HG03097 (cell line): ENCODE results near the gene PMM2.
"Not testable (repeated sequence)": the region's sequence is repeated elsewhere in the genome, so short reads cannot be mapped to it uniquely, and the experiment has no call there.

Experiments
- ATAC-seq: cut with Tn5 transposase; IDR thresholded peaks from one replicate; pipeline ENCODE4 v1.9.1; 2021; ENCODE audit not compliant: unreplicated experiment, low FRiP score

PMM2 gene

DNA sequence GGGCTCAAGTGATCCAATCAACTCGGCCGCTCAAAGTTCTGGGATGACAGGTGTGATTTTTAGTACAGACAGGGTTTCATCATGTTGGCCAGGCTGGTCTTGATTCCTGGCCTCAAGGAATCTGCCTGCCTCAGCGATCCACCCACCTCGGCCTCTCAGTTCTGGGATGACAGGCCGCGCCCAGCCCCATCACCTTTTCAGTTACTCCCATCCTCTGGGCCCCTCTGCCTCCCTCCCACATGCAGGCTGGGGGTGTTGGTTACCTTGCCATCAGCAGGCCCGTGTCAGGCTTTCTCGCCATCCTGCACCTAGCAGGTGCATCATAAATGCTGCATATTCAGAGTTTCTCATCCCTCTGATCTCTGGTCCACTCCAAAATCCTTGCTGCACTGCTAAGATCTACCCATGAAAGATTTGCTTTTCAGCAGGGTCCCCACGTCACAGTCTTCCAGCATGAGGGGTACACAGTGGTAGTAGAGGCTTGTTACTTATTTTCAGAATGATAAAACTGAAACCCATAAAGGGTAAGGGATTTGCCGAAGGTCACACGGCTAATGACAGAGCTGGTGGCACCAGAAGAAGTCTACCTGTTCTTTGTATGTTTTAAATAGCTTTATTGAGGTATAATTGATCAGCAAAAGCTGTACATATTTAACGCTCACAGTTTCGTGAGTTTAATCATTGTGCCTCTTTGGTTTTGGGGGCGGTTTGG, 16.6 kb downstream of the PMM2 start:
- no peak for ATAC-seq

DNA sequence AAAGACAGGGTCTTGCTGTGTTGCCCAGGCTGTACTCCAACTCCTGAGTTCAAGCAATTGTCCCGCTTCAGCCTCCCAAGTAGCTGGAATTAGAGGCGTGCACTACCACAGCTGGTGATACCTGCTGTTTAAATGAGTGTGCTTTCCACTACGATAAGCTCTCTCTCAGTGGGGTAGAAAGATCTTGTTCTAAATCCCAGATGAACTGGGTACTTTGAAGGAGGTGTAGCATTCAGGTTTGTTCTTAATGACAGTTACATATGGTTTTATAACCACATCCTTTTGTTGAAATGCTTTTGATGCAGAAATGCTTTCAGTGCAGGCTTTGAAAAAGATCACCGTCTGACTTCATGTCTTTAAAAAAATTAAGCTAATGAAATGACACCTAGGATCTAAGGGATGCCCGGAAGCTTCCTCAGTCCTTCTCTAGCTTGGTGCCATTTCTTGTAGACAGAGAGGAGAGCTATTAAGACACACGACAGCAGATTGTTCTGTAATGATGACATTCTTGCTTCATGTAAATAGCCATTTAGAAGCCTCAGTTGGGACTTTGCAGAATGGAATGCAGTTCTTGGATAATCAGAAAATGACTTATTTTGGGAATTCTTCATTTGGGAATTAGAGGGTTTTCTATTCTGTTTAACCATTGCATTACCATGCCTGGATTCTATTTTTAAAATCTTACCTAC, 19.5 kb downstream of the PMM2 start:
- no peak for ATAC-seq

DNA sequence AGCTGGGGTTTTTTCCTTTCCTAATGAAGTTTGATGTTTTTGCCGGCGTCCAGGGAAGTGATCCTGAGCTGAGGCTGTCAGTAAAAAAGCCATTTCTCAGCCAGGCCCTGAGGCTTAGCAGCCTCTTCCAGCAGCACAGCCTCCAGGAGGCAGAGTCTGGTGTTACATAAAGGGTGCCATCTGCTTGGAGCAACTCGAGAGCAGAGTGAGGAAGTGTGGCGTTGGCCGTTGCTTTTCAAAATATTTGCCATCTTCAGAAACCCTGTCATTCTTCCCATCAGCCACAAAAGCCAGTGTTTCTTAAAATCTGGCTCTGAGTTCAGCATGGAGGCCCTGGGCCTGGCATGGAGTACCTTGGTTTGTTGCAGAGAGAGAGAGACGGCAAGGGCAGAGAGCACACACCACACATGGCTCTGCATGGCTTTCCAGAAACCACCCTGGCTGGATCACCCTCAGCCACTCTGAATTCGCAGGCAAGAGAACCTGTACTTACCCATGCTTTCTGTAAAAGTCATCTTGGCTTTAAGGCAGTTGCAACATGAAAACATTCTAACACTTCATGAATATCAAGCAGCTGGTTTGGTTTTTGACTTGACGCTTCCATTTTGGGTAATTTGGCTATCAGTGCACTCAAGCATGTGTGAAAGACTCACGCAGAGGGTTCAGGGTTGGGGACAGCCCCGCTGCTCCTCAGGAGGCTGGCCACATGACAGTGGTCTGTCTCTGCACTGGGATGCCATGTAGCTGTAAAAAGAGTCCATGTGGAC, 21.0 kb downstream of the PMM2 start:
- no peak for ATAC-seq

DNA sequence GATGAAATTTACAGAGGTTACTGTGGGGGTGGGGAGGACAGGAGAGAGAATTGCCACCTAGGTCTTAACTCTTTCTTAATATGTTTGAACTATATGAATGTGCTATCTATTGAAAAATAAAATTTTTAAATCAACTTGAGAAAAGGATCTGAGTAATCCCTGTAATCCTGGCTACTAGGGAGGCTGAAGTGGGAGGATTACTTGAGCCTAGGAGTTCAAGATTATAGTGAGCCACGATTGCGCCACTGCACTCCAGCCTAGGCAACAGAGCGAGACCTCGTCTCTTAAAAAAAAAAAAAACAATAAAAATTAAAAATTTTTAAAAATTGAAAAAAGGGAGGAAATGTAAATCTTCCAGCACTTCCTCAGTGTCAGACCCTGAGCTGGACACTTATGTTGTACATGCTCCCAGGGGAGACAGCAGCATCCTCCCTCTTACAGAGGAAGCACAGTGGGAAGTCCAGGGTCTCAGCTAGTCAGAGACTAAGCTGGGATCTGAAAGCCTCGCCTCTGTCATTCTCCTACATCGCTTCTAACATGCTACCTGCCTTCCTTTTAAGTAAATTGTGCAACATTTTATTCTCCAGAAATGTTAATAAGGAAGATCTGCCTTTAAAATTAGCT, 21.9 kb downstream of the PMM2 start:
- ATAC-seq: no peak

DNA sequence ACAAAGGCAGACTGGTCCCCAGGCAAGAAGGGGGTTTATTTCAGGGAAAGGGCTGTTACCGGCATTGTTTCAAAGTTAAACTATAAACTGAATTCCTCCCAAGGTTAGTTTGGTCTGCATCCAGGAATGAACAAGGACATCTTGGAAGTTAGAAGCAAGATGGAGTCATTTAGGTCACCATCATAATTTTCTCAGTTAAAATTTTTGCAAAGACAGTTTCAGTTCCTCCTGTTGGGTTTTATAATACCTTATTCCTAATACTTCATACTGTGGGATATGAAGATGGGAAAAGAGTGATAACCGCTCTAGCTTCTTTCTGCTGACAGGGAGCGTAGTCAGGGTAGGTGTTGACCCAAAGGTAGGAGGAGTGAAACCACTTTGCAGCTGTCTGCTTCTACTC, 24.8 kb downstream of the PMM2 start:
- ATAC-seq: no peak

DNA sequence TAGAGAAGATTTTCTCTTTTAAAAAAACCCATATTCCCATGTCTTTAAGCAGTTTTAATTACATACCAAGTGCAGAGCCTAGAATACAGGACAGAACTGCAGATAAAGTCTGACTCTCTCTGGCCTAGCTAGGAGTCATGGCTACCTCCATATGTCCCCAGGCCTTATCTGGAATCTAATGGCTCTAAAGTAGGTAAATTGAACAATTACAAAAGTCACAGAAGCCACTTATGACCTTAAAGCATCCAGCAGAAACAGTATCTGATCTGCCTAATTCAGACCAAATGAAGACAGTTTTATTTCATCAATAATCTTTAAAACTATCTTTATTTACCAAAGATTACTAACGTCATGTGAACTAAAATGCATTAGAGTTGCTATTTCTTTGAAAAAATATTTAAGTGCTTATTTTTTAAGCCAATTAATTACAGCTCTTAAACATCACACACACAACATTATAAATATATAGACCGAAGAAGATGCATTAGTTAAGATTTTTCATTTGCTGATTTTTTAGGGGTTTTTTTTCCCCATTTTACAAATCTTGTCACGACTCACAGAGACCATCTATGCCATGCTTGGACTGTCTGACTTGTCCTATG, 28.7 kb downstream of the PMM2 start:
- ATAC-seq: no peak

DNA sequence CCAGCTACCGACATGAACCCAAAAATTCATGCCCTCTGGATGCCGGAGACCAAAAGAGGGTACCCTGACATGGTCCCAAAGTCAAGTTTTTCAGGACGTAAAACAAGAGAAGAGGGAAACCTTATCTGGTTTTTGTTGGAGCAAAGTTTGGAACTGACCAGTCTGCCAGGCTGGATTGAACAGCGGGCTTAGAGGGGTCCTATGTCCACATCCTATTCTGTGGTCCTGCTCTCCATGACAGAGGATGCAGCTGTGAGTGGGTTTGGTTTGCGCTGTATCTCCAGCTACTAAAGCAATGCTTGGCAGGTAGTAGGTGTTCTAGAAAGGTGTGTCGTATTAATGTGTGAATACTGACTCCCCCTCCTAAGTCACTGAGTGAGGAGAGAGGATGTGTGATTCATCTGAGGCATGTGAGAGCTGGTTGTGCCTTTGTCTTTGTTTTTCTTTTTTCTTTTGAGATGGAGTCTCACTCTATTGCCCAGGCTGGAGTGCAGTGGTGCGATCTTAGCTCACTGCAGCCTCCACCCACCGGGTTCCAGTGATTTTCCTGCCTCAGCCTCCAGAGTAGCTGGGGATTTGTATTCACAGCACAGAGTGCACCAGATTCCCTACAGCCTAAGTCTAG, 31.0 kb downstream of the PMM2 start:
- no peak for ATAC-seq

DNA sequence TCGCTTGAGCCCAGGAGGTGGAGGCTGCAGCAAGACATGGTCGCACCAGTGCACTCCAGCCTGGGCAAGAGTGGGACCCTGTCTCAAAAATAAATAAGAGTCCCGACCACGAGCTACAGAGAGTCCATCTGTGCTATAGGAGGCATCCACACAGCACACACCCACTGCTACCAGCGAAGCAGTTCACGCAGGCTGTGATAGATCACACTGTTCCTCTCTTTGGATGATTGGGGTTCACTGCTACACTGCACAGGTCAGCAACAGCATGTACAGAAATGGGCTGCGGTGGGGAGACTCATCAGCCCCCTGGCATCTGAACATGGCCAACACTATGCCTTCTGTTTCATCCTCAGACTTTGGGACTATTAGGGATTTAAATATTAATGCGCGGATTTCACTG, 33.8 kb downstream of the PMM2 start:
- no peak for ATAC-seq

DNA sequence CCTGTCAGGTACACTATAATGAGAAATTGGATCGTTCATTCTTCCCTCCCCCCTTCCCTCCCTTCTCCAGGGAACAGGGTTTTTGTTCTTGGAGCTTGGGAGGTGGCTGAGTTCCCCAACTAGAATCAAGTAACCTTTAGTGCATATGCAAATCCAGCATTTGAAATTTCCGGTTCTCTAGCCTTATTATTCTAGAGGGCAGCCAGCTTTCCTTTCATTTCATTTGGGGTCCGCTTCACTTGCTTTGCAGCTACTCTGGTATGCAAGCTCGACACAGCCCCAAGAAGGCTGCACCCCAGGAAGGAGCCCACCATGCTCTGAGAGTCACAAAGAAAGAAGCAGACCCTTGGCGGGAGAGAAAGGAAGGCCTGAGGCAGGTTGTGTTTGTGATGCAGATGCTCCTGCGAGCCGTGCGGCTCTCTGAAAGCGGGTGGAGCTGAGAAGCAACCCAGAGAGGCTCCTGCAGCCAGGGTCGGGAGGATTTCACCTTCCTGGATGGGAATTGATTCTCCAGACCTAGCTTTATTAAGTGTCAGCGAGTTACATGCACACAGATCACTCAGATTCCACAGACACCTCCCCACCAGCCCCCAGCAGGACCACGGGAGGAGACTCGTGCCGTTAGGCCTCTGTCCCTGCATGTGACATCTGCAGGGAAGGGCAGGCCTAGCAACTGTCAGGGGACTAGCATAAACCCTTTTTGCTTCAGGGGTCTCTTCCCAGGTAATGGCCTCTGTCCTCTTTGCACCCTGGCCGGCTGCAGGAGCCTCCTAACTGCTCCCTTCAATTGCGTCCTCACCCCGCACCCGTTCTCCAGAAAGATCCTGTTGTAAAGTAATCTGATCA, 34.5 kb downstream of the PMM2 start:
- no peak for ATAC-seq

DNA sequence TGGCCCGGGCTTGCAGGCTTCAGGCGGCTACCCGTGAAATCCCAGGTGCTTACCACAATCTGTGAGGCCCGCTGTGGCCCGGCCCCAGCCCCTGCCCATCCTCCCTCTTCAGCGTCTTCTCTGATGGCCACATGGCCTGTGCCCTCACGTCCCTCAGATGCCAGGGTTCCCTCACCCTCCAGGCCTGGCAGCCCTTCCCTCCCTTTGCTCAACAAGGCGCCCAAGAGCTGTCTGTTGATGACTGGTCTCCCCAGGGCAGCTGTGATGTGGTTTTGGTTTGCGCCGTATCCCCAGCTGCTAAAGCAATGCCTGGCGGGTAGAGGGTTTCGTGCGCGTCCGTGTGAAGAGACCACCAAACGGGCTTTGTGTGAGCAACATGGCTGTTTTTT, 35.1 kb downstream of the PMM2 start:
- ATAC-seq: no peak

DNA sequence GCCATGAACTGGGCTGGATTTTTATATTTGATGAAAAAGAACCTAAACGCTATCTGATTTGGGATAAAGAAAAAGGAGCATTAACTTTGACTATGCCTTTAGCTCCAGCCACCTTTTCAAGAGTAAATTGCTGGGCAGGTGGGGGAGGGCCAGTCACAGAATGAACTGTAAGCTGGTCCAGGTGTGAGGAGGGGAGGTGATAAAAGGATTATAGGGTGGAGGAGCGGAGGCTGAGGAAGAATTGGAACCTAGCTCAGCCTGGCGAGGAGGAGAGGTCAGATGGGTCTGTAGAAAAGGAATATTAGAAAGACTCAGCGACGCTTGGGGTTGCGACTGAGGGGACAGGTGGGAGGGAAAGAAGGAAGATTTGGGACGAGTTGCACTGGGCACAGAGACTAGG, 39.2 kb downstream of the PMM2 start:
- not testable (repeated sequence) for ATAC-seq

DNA sequence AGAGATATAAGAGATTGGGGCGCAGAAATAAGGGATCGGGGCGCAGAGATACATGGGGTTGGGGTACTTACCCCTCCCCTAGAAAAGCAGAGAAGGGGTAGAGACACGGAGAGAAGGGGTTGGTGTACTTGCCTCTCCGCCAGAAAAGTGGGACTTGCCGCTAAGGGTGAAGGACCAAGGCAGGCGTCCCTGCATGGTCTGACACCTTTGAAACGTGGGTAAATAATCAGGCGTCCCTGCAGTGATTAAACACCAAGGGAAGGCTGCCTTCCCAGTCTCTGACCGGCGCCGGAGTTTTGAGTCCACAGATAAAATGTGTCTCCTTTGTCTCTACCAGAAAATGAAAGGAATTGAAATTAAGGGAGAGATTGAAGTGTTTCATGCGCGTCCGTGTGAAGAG, 40.0 kb downstream of the PMM2 start:
- ATAC-seq: not testable (repeated sequence)

DNA sequence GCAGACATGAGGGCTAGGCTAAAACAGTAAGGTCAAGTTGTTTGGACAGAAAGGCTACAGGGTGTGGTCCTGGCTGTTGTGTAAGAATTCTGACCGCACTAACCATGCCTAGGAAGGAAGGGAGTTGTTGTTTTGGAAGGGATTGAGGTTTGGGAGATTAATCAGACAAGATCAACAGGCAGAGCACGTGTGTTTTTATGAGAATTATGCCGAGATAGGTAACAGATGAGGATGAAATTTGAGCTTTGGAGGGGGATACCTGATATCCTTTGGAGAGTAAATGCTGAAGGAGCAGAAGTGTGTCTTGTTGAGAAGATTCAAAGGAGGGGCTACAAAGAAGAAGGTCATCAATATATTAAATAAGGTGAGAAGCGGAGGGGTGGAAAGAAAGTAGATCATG, 44.4 kb downstream of the PMM2 start:
- ATAC-seq: not testable (repeated sequence)

DNA sequence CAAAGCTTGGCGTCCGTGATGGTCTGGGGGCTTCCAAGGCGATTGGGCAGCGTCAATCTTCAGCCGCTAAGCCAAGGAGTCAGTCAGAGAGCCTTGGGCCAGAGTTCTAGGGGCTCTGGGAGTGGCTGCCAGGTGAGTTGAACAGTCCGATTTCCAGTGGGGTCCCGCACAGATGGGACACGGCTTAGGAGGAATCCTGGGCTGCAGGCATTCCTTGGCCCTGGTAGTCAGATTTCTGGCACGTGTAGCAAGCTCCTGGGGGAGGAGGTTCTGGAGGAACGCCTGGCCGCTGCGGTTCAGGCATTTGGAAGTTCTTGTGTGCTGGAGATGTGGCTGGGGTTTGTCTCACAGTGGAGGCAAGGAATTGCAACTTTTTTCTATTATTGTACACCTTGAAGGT, 45.7 kb downstream of the PMM2 start:
- not testable (repeated sequence) for ATAC-seq

DNA sequence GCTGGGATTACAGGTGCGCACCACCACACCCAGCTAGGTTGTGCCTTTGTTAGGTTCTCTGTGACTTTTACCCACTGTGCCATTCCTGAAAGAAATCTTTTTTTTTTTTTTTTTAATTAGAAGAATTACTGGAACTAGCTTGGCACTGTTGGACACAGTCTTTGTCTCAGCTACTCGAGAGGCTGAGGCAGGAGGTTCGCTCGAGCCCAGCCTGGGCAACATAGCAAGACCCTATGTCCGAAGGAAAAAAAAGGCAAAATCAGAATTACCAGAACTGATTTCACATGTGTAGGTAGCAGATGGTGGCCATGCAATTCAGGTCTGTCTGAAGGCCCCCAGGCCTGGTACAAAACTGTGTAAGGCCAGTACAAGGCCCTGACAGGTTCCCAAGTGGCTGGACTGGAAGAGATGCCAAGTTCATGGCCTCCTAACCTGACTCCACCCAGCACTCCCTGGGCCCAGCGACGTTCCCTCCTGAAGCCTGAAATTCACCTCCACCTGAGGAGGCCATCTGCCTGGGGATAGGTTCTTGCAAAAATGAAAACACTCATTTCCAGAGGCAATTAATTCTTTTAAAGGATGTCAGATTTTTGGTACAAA, 48.2 kb downstream of the PMM2 start:
- ATAC-seq: no peak

DNA sequence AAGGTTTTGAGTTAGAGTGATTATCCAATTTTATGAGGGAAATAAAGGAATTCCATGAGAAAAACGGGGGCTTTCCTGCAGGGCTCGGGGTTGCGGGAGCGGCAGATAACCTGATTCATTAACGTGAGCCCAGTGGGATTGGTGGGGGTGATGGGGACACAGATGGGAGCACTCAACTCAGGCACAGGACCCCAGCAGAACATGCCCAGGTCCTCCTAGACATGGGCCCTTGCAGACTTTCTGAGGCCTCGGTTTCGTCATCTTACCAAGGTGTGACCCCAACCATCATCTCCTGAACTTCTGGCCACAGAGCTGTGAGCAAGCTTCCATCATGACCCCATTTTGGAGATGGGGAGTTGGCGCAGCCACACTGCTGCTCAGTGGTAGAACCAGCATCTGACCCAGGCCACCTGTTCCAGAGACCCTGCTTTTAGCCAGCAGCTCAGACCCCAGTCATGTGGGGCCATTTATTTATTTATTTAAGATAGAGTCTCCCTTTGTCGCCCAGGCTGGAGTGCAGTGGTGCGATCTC, 48.8 kb downstream of the PMM2 start:
- no peak for ATAC-seq

DNA sequence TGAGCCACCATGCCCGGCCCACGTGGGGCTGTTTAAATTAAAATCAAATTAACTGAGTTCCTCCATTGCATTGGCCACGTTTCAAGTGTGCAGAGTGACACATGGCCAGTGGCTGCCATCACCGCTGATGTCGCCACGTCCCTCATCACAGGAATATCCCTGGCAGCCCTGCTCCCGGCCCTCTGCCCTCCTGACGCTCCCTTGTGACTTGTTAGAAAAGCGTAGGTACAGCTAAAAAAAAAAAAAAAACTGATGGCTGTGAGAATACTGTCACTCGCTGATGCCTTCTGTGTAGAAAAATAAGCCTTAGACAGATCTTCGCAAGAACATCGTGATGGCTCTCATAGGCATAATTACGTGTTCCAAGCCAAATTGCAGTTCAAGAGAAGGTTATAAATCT, 49.5 kb downstream of the PMM2 start:
- no peak for ATAC-seq

DNA sequence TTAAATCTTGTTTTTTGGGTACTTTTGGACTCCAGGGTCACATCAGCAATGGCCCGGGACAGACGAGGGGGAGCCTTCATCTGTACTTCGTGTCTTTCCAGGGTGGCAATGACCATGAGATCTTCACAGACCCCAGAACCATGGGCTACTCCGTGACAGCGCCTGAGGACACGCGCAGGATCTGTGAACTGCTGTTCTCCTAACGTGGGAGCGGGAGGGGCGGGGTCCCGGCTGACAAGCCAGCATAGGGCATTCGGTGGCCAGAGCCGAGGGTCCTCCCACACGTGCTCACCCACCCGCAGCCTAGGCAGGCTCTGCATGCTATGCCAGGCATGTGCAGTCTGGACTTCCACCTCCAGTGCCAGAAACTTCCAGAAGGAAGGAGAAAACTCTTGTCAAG, 50.0 kb downstream of the PMM2 start:
- no peak for ATAC-seq
